Lower leg skin (tissue), 3 donors: ENCODE results near the gene WNK2.

Source experiments
- POLR2A ChIP-seq, 2 donors: fragments of 450-650 bp; IDR thresholded peaks; one replicate each; pipeline ENCODE4 v1.6.1; 2016 to 2017; ENCODE audit warnings: antibody characterized with exemption in 2 of 2, mild to moderate bottlenecking in 1 of 2, moderate library complexity in 1 of 2
- TF ChIP-seq, protein P1 (sequence below), 3 donors: fragments of 450-650 bp; IDR thresholded peaks; one replicate each; pipeline ENCODE4 v1.5.1; 2016; ENCODE audit warnings: antibody characterized with exemption in 3 of 3, mild to moderate bottlenecking in 3 of 3, moderate library complexity in 2 of 3

DNA sequence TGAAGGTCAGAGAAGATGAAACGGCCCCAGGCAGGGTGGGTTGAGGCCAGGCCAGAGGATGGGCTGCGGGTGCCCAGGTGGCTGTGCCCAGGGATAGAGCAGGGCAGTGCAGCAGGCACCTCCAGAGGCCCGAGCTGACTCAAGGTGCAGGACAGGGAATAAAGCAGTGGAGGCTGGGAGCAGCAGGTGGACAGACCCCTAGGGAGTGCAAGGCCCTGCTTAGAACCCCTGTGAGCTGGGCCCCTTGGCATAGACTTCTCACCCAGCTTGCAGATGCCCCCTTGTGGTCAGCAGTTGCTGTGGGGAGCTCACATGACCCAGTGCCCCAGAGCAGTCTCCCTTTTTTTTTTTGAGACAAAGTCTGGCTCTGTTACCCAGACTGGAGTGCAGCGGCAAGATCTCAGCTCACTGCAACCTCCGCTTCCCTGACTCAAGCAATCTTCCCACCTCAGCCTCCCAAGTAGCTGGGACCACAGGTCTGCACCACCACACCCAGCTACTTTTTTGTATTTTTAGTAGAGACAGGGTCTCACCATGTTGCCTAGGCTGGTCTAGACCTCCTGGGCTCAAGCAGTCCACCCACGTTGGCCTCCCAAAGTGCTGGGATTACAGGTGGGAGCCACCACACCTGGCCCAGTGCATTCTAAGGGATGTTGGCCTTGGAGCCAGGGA, 118.8 kb downstream of the WNK2 start:
- no peak for TF ChIP-seq POLR2A (IDR thresholded peaks at IDR 0.05)
- TF ChIP-seq, protein P1, sequence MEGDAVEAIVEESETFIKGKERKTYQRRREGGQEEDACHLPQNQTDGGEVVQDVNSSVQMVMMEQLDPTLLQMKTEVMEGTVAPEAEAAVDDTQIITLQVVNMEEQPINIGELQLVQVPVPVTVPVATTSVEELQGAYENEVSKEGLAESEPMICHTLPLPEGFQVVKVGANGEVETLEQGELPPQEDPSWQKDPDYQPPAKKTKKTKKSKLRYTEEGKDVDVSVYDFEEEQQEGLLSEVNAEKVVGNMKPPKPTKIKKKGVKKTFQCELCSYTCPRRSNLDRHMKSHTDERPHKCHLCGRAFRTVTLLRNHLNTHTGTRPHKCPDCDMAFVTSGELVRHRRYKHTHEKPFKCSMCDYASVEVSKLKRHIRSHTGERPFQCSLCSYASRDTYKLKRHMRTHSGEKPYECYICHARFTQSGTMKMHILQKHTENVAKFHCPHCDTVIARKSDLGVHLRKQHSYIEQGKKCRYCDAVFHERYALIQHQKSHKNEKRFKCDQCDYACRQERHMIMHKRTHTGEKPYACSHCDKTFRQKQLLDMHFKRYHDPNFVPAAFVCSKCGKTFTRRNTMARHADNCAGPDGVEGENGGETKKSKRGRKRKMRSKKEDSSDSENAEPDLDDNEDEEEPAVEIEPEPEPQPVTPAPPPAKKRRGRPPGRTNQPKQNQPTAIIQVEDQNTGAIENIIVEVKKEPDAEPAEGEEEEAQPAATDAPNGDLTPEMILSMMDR (IDR thresholded peaks at IDR 0.05), result no peak
